ENCODE results near the gene C2orf69. TPM values are rescaled to one million over a fixed set of nuclear protein-coding genes. Genes with fewer than 3 reads are reported as not detected.
"Not testable (repeated sequence)": the region's sequence is repeated elsewhere in the genome, so short reads cannot be mapped to it uniquely, and the experiment has no call there.

C2orf69 gene
- total RNA-seq, 2 donors from 2014 or later, result 17.8 to 18.1 TPM

GRCh38 chr2:199903111-199903510, 8.0 kb upstream of the C2orf69 start:
- H3K9me3 ChIP-seq, result no peaks in the 10 kb centered on the region
- no peaks in the 10 kb centered on the region for H3K27me3 ChIP-seq
- no peak overlapping the region for H3K27ac ChIP-seq
- no peaks in the 10 kb centered on the region for H3K36me3 ChIP-seq
- TF ChIP-seq, protein P1, sequence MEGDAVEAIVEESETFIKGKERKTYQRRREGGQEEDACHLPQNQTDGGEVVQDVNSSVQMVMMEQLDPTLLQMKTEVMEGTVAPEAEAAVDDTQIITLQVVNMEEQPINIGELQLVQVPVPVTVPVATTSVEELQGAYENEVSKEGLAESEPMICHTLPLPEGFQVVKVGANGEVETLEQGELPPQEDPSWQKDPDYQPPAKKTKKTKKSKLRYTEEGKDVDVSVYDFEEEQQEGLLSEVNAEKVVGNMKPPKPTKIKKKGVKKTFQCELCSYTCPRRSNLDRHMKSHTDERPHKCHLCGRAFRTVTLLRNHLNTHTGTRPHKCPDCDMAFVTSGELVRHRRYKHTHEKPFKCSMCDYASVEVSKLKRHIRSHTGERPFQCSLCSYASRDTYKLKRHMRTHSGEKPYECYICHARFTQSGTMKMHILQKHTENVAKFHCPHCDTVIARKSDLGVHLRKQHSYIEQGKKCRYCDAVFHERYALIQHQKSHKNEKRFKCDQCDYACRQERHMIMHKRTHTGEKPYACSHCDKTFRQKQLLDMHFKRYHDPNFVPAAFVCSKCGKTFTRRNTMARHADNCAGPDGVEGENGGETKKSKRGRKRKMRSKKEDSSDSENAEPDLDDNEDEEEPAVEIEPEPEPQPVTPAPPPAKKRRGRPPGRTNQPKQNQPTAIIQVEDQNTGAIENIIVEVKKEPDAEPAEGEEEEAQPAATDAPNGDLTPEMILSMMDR (IDR thresholded peaks at IDR 0.05), result no peak
- H3K9ac ChIP-seq (ENCODE audit: low read depth in 2 of 2, low read length in 2 of 2), result no peak overlapping the region
- no peak overlapping the region for H3K4me3 ChIP-seq
- H3K4me1 ChIP-seq, result no peaks in the 10 kb centered on the region
- DNase-seq, result no peak
- intact Hi-C loops (cut with DNase I), result no loop called here

DNA sequence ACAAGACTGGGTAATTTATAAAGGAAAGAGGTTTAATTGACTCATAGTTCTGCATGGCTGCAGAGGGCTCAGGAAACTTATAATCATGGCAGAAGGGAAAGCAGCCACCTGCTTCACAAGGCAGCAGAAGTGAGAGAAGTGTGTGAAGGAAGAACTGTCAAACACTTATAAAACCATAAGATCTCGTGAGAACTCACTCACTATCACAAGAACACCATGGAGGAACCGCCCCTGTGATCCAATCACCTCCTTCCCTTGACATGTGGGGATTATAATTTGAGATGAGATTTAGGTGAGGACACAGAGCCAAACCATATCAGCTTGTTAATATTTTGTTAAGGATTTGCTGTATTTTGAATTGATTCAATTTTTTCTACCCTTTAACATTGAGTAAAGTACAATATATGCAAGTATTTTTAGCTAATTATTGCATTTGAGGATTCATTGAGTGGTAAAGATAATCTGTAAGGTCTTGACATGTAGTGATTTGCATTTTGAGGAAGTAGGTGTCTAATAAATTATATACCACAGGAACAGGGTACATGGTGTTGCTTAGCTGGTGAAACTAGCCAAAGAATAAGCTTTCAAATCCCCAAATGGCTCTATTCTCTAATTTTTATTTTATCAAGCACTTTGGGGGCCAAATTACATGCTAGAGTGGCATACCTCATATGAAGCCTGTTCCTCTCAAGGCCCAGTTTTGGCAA, 3.9 kb upstream of the C2orf69 start:
- H3K36me3 ChIP-seq, result no peaks in the 10 kb centered on the region
- intact Hi-C loops (cut with DNase I), result no loop called here
- H3K4me3 ChIP-seq, result no peak overlapping the region
- no peak for DNase-seq
- H3K27ac ChIP-seq, result no peak overlapping the region
- no peaks in the 10 kb centered on the region for H3K9me3 ChIP-seq
- TF ChIP-seq, protein P1 (IDR thresholded peaks at IDR 0.05), result no peak
- no peak overlapping the region for H3K9ac ChIP-seq (ENCODE audit: low read depth in 2 of 2, low read length in 2 of 2)
- no peaks in the 10 kb centered on the region for H3K27me3 ChIP-seq
- H3K4me1 ChIP-seq, result no peaks in the 10 kb centered on the region

GRCh38 chr2:199910338-199911051, 598 bp upstream of the C2orf69 start:
- no peaks in the 10 kb centered on the region for H3K4me1 ChIP-seq
- DNase-seq, result no peak
- no peak overlapping the region for H3K27ac ChIP-seq
- TF ChIP-seq, protein P1 (IDR thresholded peaks at IDR 0.05), result no peak
- no peaks in the 10 kb centered on the region for H3K36me3 ChIP-seq
- H3K4me3 ChIP-seq, result peak overlapping the region; percentile 92
- intact Hi-C loops (cut with DNase I), result no loop called here
- no peak overlapping the region for H3K9ac ChIP-seq (ENCODE audit: low read depth in 2 of 2, low read length in 2 of 2)
- H3K9me3 ChIP-seq, result no peaks in the 10 kb centered on the region
- no peaks in the 10 kb centered on the region for H3K27me3 ChIP-seq

GRCh38 chr2:199911877-199912161, 726 bp downstream of the C2orf69 start:
- no peaks in the 10 kb centered on the region for H3K27me3 ChIP-seq
- peak overlapping the region; percentile 90 to 97 for H3K9ac ChIP-seq (ENCODE audit: low read depth in 2 of 2, low read length in 2 of 2)
- H3K4me1 ChIP-seq, result no peaks in the 10 kb centered on the region
- no peak for DNase-seq
- H3K9me3 ChIP-seq, result no peaks in the 10 kb centered on the region
- H3K36me3 ChIP-seq, result no peaks in the 10 kb centered on the region
- intact Hi-C loops (cut with DNase I), result no loop called here
- TF ChIP-seq, protein P1 (IDR thresholded peaks at IDR 0.05), result no peak
- peak overlapping the region; percentile 94 for H3K27ac ChIP-seq
- H3K4me3 ChIP-seq, result peak overlapping the region; percentile 92

DNA sequence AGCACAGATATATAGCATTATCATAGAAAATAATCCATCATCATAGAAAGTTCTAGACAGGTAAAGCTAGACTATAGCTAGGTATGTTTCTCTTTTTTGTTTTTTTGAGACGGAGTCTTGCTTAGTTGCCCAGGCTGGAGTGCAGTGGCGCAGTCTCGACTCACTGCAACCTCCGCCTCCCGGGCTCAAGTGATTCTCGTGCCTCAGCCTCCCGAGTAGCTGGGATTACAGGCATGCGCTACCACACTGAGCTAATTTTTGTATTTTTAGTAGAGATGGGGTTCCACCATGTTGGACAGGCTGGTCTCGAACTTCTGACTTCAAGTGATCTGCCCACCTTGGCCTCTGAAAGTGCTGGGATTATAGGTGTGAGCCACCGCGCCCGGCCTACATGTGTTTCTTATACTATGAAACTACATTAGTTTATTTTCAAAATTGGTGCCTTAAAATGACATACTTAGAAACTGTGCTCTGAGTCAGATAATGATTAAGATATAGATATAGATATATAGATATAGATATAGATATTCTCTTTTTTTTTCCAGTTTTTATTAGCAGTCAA, 1.5 kb downstream of the C2orf69 start:
- H3K27me3 ChIP-seq; DNase-seq; H3K9me3 ChIP-seq; H3K4me1 ChIP-seq; H3K36me3 ChIP-seq; intact Hi-C loops (cut with DNase I); H3K27ac ChIP-seq: not testable (repeated sequence)
- peak overlapping the region; percentile 92 for H3K4me3 ChIP-seq
- peak overlapping the region in 1 of 2 donors; percentile 90 for H3K9ac ChIP-seq (ENCODE audit: low read depth in 2 of 2, low read length in 2 of 2)

Data from colonic mucosa (tissue), 4 donors.